Measurements from ENCODE around the gene UVRAG.
"Not testable (repeated sequence)": the region's sequence is repeated elsewhere in the genome, so short reads cannot be mapped to it uniquely, and the experiment has no call there.

The UVRAG gene

GRCh38 chr11:76033699-76034098, 218.7 kb downstream of the UVRAG start:
- no peak for DNase-seq

- no peak for DNase-seq
Measured at GRCh38 chr11:76035020-76035419, 220.0 kb downstream of the UVRAG start.

GRCh38 chr11:76038608-76039007, 223.6 kb downstream of the UVRAG start:
- DNase-seq, result no peak

- DNase-seq, result peak; percentile 63
Measured at GRCh38 chr11:76041208-76041607, 226.2 kb downstream of the UVRAG start.

- DNase-seq, result peak; percentile 36
Measured at GRCh38 chr11:76044750-76045320, 229.8 kb downstream of the UVRAG start.

GRCh38 chr11:76047231-76047630, 232.2 kb downstream of the UVRAG start:
- DNase-seq, result no peak

GRCh38 chr11:76047766-76048165, 232.8 kb downstream of the UVRAG start:
- DNase-seq, result no peak

- DNase-seq, result peak; percentile 97
Measured at GRCh38 chr11:76048763-76049162, 233.8 kb downstream of the UVRAG start.

- DNase-seq, result peak; percentile 30
Measured at GRCh38 chr11:76049511-76049910, 234.5 kb downstream of the UVRAG start.

- DNase-seq, result no peak
Measured at GRCh38 chr11:76051937-76052336, 236.9 kb downstream of the UVRAG start.

- DNase-seq, result no peak
Measured at GRCh38 chr11:76054330-76054729, 239.3 kb downstream of the UVRAG start.

GRCh38 chr11:76056876-76057275, 241.9 kb downstream of the UVRAG start:
- no peak for DNase-seq

GRCh38 chr11:76060475-76061036, 245.5 kb downstream of the UVRAG start:
- DNase-seq, result not testable (repeated sequence)

- no peak for DNase-seq
Measured at GRCh38 chr11:76062733-76063132, 247.7 kb downstream of the UVRAG start.

- DNase-seq, result no peak
Measured at GRCh38 chr11:76064192-76064591, 249.2 kb downstream of the UVRAG start.

GRCh38 chr11:76067099-76067498, 252.1 kb downstream of the UVRAG start:
- DNase-seq, result no peak

- no peak for DNase-seq
Measured at GRCh38 chr11:76069001-76069400, 254.0 kb downstream of the UVRAG start.

- DNase-seq, result no peak
Measured at GRCh38 chr11:76071090-76071489, 256.1 kb downstream of the UVRAG start.

- no peak for DNase-seq
Measured at GRCh38 chr11:76073724-76074123, 258.7 kb downstream of the UVRAG start.

- no peak for DNase-seq
Measured at GRCh38 chr11:76074148-76075095, 259.4 kb downstream of the UVRAG start.

- no peak for DNase-seq
Measured at GRCh38 chr11:76075716-76076115, 260.7 kb downstream of the UVRAG start.

- not testable (repeated sequence) for DNase-seq
Measured at GRCh38 chr11:76076253-76076652, 261.2 kb downstream of the UVRAG start.

GRCh38 chr11:76076749-76077148, 261.7 kb downstream of the UVRAG start:
- DNase-seq, result no peak

GRCh38 chr11:76077575-76078150, 262.7 kb downstream of the UVRAG start:
- no peak for DNase-seq

Data from NCI-H510A treated with DMSO at 0.1 percent for 48 hours (cell line).